OCI-LY7 (cell line): ENCODE measurements around the gene SPATA2.

ENCODE experiments used
- EZH2phosphoT487 ChIP-seq: fragments of 200-600 bp; sonication (generic); IDR thresholded peaks from 2 replicates; pipeline ENCODE4 v1.6.1; 2018; ENCODE audit warnings: low read depth, borderline replicate concordance, mild to moderate bottlenecking, mixed run types, antibody characterized with exemption, low read length, moderate library complexity, mixed read lengths
- TF ChIP-seq, protein P1 (sequence below): fragments of 200-600 bp; sonication (generic); conservative IDR thresholded peaks from 2 replicates; pipeline ENCODE4 v1.5.1; 2014; ENCODE audit warnings: mild to moderate bottlenecking, antibody characterized with exemption, low read length, moderate library complexity, mixed read lengths

DNA sequence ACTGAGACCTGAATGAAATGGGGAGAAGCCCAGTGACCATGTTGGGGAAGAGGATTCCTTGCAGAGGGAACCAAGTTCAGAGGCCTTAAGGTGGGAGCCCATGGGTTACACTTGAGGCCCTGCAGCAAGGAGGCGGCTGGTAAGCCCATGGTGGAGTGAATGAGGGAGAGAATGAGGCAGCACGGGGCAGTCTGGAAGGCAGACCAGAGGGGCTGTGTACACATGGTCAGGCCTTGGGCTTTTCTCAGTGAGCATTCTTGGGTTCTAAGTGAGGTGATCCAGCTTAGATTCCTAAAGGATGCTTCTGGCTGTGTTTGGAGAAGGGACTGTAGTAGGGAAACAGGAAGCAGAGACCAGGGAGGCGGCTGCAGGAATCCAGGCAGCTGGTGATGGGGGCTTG lies 39.8 kb upstream of the SPATA2 start:
- TF ChIP-seq, protein P1, sequence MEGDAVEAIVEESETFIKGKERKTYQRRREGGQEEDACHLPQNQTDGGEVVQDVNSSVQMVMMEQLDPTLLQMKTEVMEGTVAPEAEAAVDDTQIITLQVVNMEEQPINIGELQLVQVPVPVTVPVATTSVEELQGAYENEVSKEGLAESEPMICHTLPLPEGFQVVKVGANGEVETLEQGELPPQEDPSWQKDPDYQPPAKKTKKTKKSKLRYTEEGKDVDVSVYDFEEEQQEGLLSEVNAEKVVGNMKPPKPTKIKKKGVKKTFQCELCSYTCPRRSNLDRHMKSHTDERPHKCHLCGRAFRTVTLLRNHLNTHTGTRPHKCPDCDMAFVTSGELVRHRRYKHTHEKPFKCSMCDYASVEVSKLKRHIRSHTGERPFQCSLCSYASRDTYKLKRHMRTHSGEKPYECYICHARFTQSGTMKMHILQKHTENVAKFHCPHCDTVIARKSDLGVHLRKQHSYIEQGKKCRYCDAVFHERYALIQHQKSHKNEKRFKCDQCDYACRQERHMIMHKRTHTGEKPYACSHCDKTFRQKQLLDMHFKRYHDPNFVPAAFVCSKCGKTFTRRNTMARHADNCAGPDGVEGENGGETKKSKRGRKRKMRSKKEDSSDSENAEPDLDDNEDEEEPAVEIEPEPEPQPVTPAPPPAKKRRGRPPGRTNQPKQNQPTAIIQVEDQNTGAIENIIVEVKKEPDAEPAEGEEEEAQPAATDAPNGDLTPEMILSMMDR, result no peak
- TF ChIP-seq EZH2phosphoT487, result no peak
